ENCODE data around the gene ITPA. TPM values are rescaled to one million over a fixed set of nuclear protein-coding genes. Genes with fewer than 3 reads are reported as not detected.
A peak's percentile ranks its signal among the peaks of the same experiment; 100 is the strongest.

ITPA gene
- total RNA-seq, 1 donor from 2014 or later, result 26.3 TPM

DNA sequence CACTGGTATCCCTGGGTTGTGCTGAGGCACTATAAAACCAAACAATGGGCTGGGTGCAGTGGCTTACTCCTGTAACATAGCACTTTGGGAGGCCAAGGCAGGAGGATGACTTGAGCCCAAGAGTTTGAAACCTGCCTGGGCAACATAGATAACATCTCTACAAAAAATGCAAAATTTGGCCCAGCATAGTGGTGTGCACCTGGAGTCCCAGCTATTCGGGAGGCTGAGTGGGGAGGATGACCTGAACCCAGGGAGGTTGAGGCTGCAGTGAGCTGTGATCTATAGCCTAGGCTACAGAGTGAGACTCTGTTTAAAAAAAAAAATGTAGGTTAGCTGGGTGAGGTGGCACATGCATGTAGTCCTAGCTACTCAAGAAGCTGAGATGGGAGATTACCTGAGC, 37.4 kb downstream of the ITPA start:
- DNase-seq, result no peak

DNA sequence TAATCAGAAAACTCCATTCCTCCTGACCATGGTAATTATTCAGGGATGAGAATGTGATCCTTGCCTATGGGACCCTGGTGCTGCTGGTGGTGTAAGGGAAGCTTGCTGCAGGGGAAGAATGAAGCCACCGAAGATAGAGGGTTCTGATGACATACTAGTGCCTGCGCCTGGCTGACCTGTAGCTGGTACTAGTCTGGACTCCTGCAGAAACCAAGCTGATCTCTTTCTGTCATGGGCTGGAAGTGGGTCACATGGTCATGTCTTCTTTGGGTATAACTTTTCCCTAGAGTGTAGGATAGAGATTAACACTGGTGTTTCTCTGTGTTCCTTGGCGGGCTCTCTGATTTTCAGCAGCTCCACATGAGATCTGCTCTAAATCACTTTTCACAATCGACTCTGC, 38.3 kb downstream of the ITPA start:
- no peak for DNase-seq

DNA sequence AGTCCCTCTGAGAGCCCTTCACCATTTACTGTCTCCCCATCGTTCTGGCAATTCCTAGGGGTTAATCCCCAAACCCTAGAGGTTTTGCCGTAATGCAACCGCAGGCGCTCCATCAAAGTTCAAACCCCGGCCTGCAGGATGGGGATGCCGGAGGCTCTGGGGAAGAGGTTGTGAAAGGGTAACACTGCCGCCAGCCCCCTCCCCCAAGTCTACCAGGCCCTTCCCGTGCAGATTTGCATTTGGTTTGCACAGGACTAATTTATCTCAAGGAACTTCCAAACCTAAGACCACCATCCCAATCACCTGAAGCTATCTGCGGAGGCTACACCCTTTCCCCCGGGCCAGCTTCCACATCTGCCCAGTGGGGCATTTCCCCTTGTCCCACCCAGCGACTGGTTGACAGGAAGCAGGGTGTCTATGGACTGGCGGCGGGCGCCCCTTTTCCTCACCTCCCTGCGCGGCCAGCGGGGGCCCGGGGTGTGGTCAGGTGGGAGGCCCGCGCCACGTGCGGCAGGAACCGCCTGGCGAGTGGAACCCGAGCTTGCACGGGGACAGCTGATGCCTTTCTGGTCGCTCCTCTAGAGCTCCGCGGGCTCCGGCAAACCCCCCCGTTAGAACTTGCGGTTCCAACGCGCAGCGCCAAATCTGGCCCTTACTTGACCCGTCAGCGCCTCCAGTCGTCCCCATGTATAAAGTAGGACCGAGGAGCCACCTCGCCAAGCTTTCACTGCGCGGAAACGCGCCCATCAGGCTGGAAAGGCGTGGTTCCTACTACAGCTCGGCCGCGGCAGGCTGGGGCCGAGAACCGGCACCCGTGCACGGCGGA, 39.1 kb downstream of the ITPA start:
- peak; percentile 42 for DNase-seq

DNA sequence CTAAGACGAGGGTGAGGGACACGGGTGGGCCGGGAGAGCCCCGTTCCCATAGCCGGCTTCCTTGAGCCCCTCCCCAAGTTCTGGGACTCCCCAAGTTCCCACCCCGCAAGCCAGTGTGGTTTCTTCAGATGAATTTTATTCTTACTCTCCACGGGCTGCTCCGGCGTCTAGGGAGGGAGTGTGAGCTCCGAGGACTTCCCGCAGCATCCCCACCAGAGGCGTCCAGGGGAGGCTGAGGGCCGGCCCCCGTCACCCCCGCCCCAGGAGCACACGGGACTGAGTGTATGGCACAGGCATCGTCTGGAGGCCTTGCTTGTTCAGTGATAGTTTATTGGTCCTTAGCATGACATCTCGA, 39.7 kb downstream of the ITPA start:
- DNase-seq, result no peak

DNA sequence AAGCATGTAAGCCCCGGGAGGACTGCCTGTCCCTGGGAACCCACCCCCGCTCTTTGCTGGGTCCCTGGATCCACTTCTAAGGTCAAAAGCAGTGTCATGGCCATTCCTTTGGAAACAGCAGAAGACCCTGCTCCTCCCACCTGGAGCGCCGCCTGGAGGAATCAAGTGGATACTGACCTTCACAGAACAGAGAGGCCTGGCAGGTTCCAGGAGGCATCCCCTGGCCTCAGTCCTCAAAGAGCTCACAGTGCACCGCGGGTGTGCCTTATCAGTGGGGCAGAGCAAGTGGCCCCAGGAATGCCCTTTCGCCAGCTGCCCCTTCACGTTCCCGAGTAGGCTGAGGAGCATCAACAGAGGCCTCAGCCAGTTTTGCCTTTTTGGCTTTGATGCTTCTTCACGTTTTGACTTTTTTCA, 40.8 kb downstream of the ITPA start:
- DNase-seq, result no peak

DNA sequence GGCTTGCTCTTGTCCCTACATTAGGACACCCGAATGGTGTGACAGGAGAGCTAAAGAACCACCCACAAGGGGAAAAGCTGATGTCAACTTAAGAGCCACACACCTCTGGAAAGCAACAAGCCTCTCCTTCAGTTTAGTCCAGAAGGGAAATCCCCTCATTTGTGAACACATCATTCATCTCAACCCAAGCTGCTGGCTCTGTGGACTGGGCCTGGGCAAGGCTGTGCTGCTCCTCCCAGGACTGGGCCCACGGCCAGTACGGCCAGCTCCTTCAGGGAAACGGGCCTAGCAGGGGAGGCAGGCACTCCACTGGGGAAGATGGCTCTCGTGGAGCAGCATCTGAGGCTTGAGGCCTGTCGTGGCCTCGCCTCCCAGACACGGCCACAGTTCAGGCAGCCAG, 42.5 kb downstream of the ITPA start:
- no peak for DNase-seq

DNA sequence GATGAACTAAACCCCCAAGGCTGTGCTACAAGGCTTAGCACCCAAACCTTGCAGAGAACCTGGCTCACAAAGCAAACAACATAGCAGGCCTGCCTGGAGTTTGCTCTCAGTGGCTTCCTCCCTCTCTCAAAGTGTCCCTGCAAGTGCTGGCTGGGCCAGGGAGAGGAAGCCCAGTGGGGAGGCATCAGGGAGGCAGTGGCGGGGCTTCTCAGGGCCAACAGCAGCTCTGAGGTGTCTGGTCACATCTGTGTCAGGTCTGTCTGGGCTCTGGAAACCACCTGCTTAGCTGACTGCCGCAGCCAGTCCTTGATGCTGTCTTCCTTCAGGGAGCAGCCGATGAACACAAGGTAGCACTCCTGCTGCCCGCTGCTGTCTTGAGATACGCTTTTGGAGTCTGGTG, 46.4 kb downstream of the ITPA start:
- no peak for DNase-seq

DNA sequence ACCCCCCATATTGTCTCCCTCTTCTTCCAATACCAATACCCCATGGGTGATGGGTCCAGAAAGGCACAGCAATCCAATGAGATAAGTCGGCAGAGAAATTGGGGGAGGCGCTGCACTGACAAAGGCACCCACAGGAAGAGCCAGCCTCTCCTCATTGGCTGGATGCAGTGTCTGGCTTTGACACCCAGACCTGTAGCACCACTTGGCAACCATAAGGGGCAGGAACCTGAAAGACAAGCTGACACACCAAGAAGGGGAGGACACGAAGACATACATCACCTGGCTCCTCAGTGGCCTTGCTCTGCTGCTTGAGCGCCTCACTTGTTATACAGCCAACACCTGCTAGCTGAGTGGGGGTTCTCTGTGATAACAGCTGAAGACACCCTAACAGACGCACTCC, 49.1 kb downstream of the ITPA start:
- no peak for DNase-seq

DNA sequence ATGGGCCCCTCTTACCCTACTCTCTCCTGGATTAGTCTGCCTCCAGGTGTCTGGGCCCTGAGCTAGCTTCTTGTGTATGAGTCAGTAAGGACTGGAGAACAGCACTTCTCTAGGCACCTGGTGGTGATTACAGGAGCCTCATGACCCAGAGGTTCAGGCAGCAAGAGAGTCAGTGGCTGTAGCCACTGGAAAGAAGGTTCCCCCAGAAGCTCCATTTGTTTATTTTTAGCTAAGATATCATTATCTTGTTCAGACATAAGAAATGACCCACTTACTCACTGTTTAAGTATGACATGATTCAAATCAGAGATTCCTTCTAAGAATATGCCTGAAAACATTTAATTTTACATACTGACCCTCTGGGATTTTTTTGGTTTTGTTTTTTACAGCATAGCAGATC, 53.3 kb downstream of the ITPA start:
- DNase-seq, result no peak

DNA sequence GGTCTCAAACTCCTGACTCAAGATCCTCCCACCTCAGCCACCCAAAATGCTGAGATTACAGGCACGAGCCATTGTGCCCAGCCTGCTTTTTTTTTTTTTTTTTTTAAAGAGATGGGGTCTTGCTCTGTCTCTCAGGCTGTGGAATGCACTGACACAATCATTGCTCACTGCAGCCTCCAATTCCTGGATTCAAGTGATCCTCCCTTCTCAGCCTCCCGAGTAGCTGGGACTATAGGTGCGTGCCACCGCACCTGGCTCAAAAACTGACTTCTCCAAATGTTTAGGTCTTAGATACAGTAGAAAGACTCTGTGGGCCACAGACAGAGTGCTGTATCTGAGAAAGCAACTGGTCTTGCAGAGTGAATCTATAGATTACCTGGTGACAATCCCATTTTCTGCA, 60.8 kb downstream of the ITPA start:
- DNase-seq, result no peak

DNA sequence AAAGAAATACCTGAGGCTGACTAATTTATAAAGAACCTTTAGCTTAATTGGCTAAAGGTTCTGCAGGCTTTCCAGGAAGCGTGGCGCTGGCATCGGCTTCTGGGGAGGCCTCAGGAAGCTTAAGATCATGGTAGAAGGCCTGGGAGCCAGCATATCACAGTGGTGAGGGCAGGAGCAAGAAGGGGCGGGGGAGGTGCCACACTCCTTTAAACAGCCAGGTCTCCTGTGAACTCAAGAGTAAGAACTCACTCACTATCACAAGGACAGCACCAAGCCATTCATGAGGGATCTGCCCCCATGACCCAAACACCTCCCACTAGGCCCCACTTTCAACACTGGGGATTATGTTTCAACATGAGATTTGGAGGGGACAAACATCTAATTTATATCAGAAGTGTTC, 64.1 kb downstream of the ITPA start:
- no peak for DNase-seq

Other genes starting within 250 kb of the ITPA start
- not detected for gene GNRH2, start 165.9 kb upstream of the ITPA start, total RNA-seq
- gene MRPS26, start 163.4 kb upstream of the ITPA start, total RNA-seq, result 32.1 TPM
- gene OXT, start 137.9 kb upstream of the ITPA start, total RNA-seq, result not detected
- not detected for gene AVP, start 124.8 kb upstream of the ITPA start, total RNA-seq
- 11.0 TPM for gene FASTKD5, start 49.6 kb upstream of the ITPA start, total RNA-seq
- 5.8 TPM for gene UBOX5, start 49.6 kb upstream of the ITPA start, total RNA-seq
- gene LZTS3, start 35.9 kb upstream of the ITPA start, total RNA-seq, result 5.9 TPM
- 20.3 TPM for gene DDRGK1, start 4.8 kb upstream of the ITPA start, total RNA-seq
- gene SLC4A11, start 29.7 kb downstream of the ITPA start, total RNA-seq, result 0.62 TPM
- 20.3 TPM for gene DNAAF9, start 198.2 kb downstream of the ITPA start, total RNA-seq

Measured in tongue (tissue), 2 donors.